KMS-11 (cell line): ENCODE measurements around the gene FOXJ2.
A peak's percentile ranks its signal among the peaks of the same experiment; 100 is the strongest.
"Not testable (repeated sequence)": the region's sequence is repeated elsewhere in the genome, so short reads cannot be mapped to it uniquely, and the experiment has no call there.

Source experiments
- H2AFZ ChIP-seq: fragments of 200-600 bp; sonication (generic); 2 replicates; pipeline ENCODE4 v1.6.1; 2016; ENCODE audit warnings: antibody characterized with exemption, mixed run types, low read depth
- H3K27ac ChIP-seq: fragments of 200-600 bp; sonication (generic); 2 replicates; pipeline ENCODE4 v1.6.1; 2016; ENCODE audit warnings: mild to moderate bottlenecking, mixed run types
- H3K27me3 ChIP-seq: fragments of 200-600 bp; sonication (generic); 2 replicates; pipeline ENCODE4 v1.6.1; 2017; ENCODE audit warnings: mild to moderate bottlenecking, low read depth, mixed run types, moderate library complexity; ENCODE audit not compliant: insufficient read depth
- H3K36me3 ChIP-seq: fragments of 200-600 bp; sonication (generic); 2 replicates; pipeline ENCODE4 v1.6.1; 2017; ENCODE audit warnings: mild to moderate bottlenecking, mixed run types; ENCODE audit not compliant: insufficient read depth
- H3K4me1 ChIP-seq: fragments of 200-600 bp; sonication (generic); 2 replicates; pipeline ENCODE4 v1.6.1; 2016; ENCODE audit warnings: mild to moderate bottlenecking, low read depth, mixed run types; ENCODE audit not compliant: poor library complexity, severe bottlenecking
- H3K4me2 ChIP-seq: fragments of 200-600 bp; sonication (generic); 2 replicates; pipeline ENCODE4 v1.7.0; 2016; ENCODE audit warnings: mild to moderate bottlenecking, mixed run types
- H3K4me3 ChIP-seq: fragments of 200-600 bp; sonication (generic); IDR thresholded peaks from 2 replicates; pipeline ENCODE4 v1.6.1; 2017; ENCODE audit warnings: low read depth, low read length, mixed read lengths; ENCODE audit not compliant: insufficient read depth
- H3K79me2 ChIP-seq: fragments of 200-600 bp; sonication (generic); 2 replicates; pipeline ENCODE4 v1.6.1; 2016; ENCODE audit warnings: low read depth, mixed run types; ENCODE audit not compliant: insufficient read depth
- H3K9ac ChIP-seq: fragments of 200-600 bp; sonication (generic); 2 replicates; pipeline ENCODE4 v1.6.1; 2016; ENCODE audit warnings: mild to moderate bottlenecking, mixed run types
- H4K20me1 ChIP-seq: fragments of 200-600 bp; sonication (generic); 2 replicates; pipeline ENCODE4 v1.6.1; 2016; ENCODE audit warnings: mild to moderate bottlenecking, mixed run types; ENCODE audit not compliant: insufficient read depth
- TF ChIP-seq, protein P1 (sequence below): fragments of 200-600 bp; sonication (generic); conservative IDR thresholded peaks from 2 replicates; pipeline ENCODE4 v1.6.1; 2017; ENCODE audit warnings: low read depth, mild to moderate bottlenecking, antibody characterized with exemption, low read length, moderate library complexity, mixed read lengths

The FOXJ2 gene

DNA sequence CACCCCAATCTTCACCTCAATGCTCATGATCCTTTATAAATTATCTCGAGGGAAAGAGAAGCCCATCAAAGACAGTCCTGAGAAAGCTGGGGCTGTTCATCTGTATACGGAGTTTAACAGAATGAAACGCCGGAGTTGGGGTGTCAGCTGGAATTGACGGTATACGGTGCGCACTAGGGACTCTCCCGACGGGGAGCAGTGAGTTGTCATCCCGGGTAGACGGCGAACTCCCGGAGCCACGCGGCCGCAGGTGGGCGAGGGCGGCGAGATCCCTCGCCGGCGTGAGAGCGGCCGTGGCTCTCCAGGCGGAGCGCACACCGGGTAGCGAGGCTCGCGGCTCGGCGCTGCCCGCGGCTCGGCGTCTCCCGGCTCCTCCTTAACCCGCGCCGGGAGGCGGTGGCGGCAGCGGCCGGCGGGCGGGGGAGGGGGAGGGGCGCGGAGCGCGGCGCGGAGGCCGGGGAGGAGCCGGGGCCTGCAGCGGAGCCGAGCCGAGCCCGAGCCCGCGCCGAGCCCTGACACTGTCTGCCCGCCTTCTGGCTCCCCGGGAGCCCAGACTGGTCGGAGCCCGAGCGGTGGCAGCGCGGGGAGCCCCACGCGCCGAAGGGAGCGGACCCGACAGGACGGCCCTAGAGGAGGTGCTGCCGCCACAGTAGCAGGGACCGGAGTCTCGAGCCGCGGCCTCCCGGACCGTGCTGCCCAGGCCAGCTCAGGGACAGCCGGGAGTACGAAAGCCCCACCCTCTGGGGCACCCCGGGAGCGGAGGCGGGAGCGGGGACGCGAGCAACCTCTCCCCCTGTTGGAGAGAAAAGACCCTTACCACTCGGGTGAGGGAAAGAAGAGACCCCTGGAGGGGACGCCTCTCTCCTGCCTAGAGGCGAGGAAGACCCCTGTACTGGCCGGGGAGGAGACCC, at the start of gene FOXJ2:
Gene FOXJ2 (plus strand): TSS at position 475 of the 911 bp plus-strand sequence. CDS start 7,117 bp downstream, outside the sequence.
- TF ChIP-seq, protein P1, sequence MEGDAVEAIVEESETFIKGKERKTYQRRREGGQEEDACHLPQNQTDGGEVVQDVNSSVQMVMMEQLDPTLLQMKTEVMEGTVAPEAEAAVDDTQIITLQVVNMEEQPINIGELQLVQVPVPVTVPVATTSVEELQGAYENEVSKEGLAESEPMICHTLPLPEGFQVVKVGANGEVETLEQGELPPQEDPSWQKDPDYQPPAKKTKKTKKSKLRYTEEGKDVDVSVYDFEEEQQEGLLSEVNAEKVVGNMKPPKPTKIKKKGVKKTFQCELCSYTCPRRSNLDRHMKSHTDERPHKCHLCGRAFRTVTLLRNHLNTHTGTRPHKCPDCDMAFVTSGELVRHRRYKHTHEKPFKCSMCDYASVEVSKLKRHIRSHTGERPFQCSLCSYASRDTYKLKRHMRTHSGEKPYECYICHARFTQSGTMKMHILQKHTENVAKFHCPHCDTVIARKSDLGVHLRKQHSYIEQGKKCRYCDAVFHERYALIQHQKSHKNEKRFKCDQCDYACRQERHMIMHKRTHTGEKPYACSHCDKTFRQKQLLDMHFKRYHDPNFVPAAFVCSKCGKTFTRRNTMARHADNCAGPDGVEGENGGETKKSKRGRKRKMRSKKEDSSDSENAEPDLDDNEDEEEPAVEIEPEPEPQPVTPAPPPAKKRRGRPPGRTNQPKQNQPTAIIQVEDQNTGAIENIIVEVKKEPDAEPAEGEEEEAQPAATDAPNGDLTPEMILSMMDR: no peak
- Histone ChIP-seq H3K27me3 (no peaks in the 10 kb centered on the region), H3K4me3 (peak within 1 kb of the TSS; percentile 41), H3K9ac (peak within 1 kb of the TSS; percentile 86), H3K36me3 (no peaks in the 10 kb centered on the region), H3K4me1 (peaks cover 33% of the 10 kb centered on the region), H3K27ac (peak within 1 kb of the TSS; percentile 44), H3K79me2 (no peaks in the 10 kb centered on the region), H3K4me2 (peak within 1 kb of the TSS; percentile 93), H4K20me1 (no peaks in the 10 kb centered on the region), H2AFZ (peak within 1 kb of the TSS; percentile 92)

GRCh38 chr12:7983019-7983418, 49.5 kb upstream of the FOXJ2 start:
- H3K4me2 ChIP-seq, H4K20me1 ChIP-seq, H3K36me3 ChIP-seq, H3K79me2 ChIP-seq, H3K27me3 ChIP-seq, H3K4me3 ChIP-seq, H2AFZ ChIP-seq, H3K27ac ChIP-seq, H3K4me1 ChIP-seq, H3K9ac ChIP-seq: not testable (repeated sequence)

GRCh38 chr12:7983460-7983859, 49.1 kb upstream of the FOXJ2 start:
- H3K27me3 ChIP-seq, H3K4me1 ChIP-seq, H3K36me3 ChIP-seq, H3K9ac ChIP-seq, H4K20me1 ChIP-seq, H3K27ac ChIP-seq, H3K79me2 ChIP-seq, H3K4me2 ChIP-seq, H2AFZ ChIP-seq, H3K4me3 ChIP-seq: not testable (repeated sequence)

- Histone ChIP-seq H3K4me3 (no peak overlapping the region), H3K27me3 (no peaks in the 10 kb centered on the region), H2AFZ (no peak overlapping the region), H3K79me2 (no peaks in the 10 kb centered on the region), H3K9ac (no peak overlapping the region), H3K4me1 (no peaks in the 10 kb centered on the region), H3K36me3 (no peaks in the 10 kb centered on the region), H3K27ac (no peak overlapping the region), H4K20me1 (no peaks in the 10 kb centered on the region), H3K4me2 (no peak overlapping the region)
- TF ChIP-seq, protein P1: no peak
Measured at GRCh38 chr12:7984900-7985299, 47.6 kb upstream of the FOXJ2 start.

GRCh38 chr12:7985802-7986418, 46.6 kb upstream of the FOXJ2 start:
- Histone ChIP-seq H3K27me3 (no peaks in the 10 kb centered on the region), H4K20me1 (no peaks in the 10 kb centered on the region), H3K9ac (no peak overlapping the region), H3K36me3 (no peaks in the 10 kb centered on the region), H3K4me3 (no peak overlapping the region), H3K27ac (no peak overlapping the region), H2AFZ (no peak overlapping the region), H3K4me1 (no peaks in the 10 kb centered on the region), H3K79me2 (no peaks in the 10 kb centered on the region), H3K4me2 (no peak overlapping the region)
- TF ChIP-seq, protein P1: no peak
